H1 (cell line): ENCODE data around the gene ALPK3. TPM values are rescaled to one million over a fixed set of nuclear protein-coding genes. Genes with fewer than 3 reads are reported as not detected.

Experiments
- CTCF ChIA-PET: fragments of 300-600 bp; sonication (Branson Sonifier 250); formaldehyde crosslinking; loops from one replicate; lab custom pipeline; 2021; ENCODE audit not compliant: partially characterized antibody; lab: Charles Lee
- POLR2A ChIA-PET: fragments of 300-600 bp; sonication (Branson Sonifier 250); formaldehyde crosslinking; loops from one replicate; lab custom pipeline; 2021; ENCODE audit warnings: inconsistent platforms; ENCODE audit not compliant: partially characterized antibody; lab: Charles Lee
- DNase-seq, 2 experiments: peaks; one replicate each; pipeline versions ENCODE4 v3.0.0 to v3.0.0-alpha.2; 2010 to 2022; ENCODE audit warnings: low spot score in 2 of 2, low read depth in 1 of 2, mixed read lengths in 1 of 2
- FAIRE-seq: peaks from 2 replicates; lab custom pipeline; 2011; peaks lifted over from hg19 to GRCh38; lab: Jason Lieb, UNC
- H2AFZ ChIP-seq: 2 replicates; pipeline ENCODE4 v1.8.1; 2012; ENCODE audit warnings: low read length, inconsistent platforms
- H2AK5ac ChIP-seq: 2 replicates; pipeline ENCODE4 v1.6.1; 2013; ENCODE audit warnings: low read depth, low read length
- H2BK120ac ChIP-seq: replicated peaks from 2 replicates; pipeline ENCODE3; 2013; ENCODE audit warnings: low read depth, low read length, inconsistent platforms
- H2BK12ac ChIP-seq: 2 replicates; pipeline ENCODE4 v1.6.1; 2013; ENCODE audit warnings: low read depth, low read length
- H2BK15ac ChIP-seq: 2 replicates; pipeline ENCODE4 v1.6.1; 2013; ENCODE audit warnings: low read length
- H2BK20ac ChIP-seq: 2 replicates; pipeline ENCODE4 v1.6.1; 2013; ENCODE audit warnings: low read length
- H2BK5ac ChIP-seq: 2 replicates; pipeline ENCODE4 v1.6.1; 2013; ENCODE audit warnings: low read depth, low read length
- H3K14ac ChIP-seq: 2 replicates; pipeline ENCODE4 v1.6.1; 2013; ENCODE audit warnings: inconsistent platforms; ENCODE audit not compliant: insufficient read length
- H3K18ac ChIP-seq: 2 replicates; pipeline ENCODE4 v1.6.1; 2013; ENCODE audit warnings: low read length; ENCODE audit errors: extremely low read depth
- H3K23ac ChIP-seq: 2 replicates; pipeline ENCODE4 v1.6.1; 2013; ENCODE audit warnings: inconsistent platforms; ENCODE audit not compliant: insufficient read length
- H3K23me2 ChIP-seq: 2 replicates; pipeline ENCODE4 v1.6.1; 2013; ENCODE audit warnings: low read depth, low read length
- H3K27ac ChIP-seq: 2 replicates; pipeline ENCODE4 v1.6.1; 2011; ENCODE audit warnings: low read depth, low read length, inconsistent platforms
- H3K27me3 ChIP-seq, 4 experiments: replicated peaks in 1 of 4; 1 replicate in 1 of 4; 2 replicates in 3 of 4; pipeline versions ENCODE4 v1.6.1 to v1.8.1; 2011 to 2013; ENCODE audit warnings: low read length in 3 of 4, mild to moderate bottlenecking in 3 of 4, inconsistent platforms in 2 of 4, mixed read lengths in 2 of 4, moderate library complexity in 1 of 4; ENCODE audit not compliant: control insufficient read depth in 3 of 4, insufficient read depth in 3 of 4; ENCODE audit errors: extremely low read depth in 1 of 4
- H3K36me3 ChIP-seq, 4 experiments: 2 replicates each; pipeline versions ENCODE4 v1.6.1 to v1.8.1; 2011 to 2013; ENCODE audit warnings: mild to moderate bottlenecking in 4 of 4, low read length in 3 of 4, moderate library complexity in 2 of 4, control low read depth in 1 of 4, inconsistent platforms in 1 of 4; ENCODE audit not compliant: insufficient read depth in 4 of 4, control insufficient read depth in 2 of 4
- H3K4ac ChIP-seq: replicated peaks from 2 replicates; pipeline ENCODE3; 2013; ENCODE audit warnings: low read length, low read depth, mixed read lengths, inconsistent platforms; ENCODE audit not compliant: insufficient read length
- H3K4me1 ChIP-seq, 4 experiments: replicated peaks in 1 of 4; 1 replicate in 1 of 4; 2 replicates in 3 of 4; pipeline versions ENCODE4 v1.6.1 to v1.8.1; 2011 to 2013; ENCODE audit warnings: low read length in 3 of 4, inconsistent platforms in 2 of 4, mixed read lengths in 1 of 4; ENCODE audit not compliant: insufficient read depth in 4 of 4, control insufficient read depth in 3 of 4
- H3K4me2 ChIP-seq, 2 experiments: 2 replicates each; pipeline versions ENCODE4 v1.6.1 to v1.8.1; 2011 to 2013; ENCODE audit warnings: low read depth in 2 of 2, low read length in 2 of 2, control low read depth in 1 of 2, inconsistent platforms in 1 of 2, mild to moderate bottlenecking in 1 of 2; ENCODE audit not compliant: insufficient read depth in 1 of 2
- H3K4me3 ChIP-seq, 4 experiments: fragments of 200-600, 300-600 bp in 1 of 4; sonication (generic), shearing (Covaris generic), sonication (Bioruptor Twin) in 1 of 4; 2 replicates each; pipeline versions ENCODE4 v1.5.1 to v1.8.1; 2011 to 2016; ENCODE audit warnings: low read length in 4 of 4, low read depth in 3 of 4, control low read depth in 2 of 4, inconsistent platforms in 2 of 4, mild to moderate bottlenecking in 2 of 4, mixed read lengths in 1 of 4, moderate library complexity in 1 of 4; ENCODE audit not compliant: insufficient read depth in 2 of 4; ENCODE audit errors: extremely low read depth in 1 of 4
- H3K56ac ChIP-seq: replicated peaks from 2 replicates; pipeline ENCODE3; 2013; ENCODE audit warnings: low read depth, mild to moderate bottlenecking, mixed read lengths, low read length, inconsistent platforms; ENCODE audit not compliant: insufficient read length
- H3K79me1 ChIP-seq: 2 replicates; pipeline ENCODE4 v1.6.1; 2013; ENCODE audit warnings: low read depth, low read length, control low read depth
- H3K79me2 ChIP-seq, 2 experiments: 2 replicates each; pipeline versions ENCODE4 v1.6.1 to v1.8.1; 2012 to 2013; ENCODE audit warnings: low read length in 2 of 2, mild to moderate bottlenecking in 2 of 2, inconsistent platforms in 1 of 2; ENCODE audit not compliant: insufficient read depth in 2 of 2, control insufficient read depth in 1 of 2
- H3K9ac ChIP-seq, 4 experiments: replicated peaks in 1 of 4; 1 replicate in 1 of 4; 2 replicates in 3 of 4; pipeline versions ENCODE4 v1.6.1 to v1.8.1; 2011 to 2013; ENCODE audit warnings: low read depth in 3 of 4, low read length in 3 of 4, control low read depth in 2 of 4, mild to moderate bottlenecking in 2 of 4, moderate library complexity in 2 of 4, inconsistent platforms in 1 of 4; ENCODE audit errors: extremely low read depth in 1 of 4
- H3K9me3 ChIP-seq, 2 experiments: 2 replicates each; pipeline versions ENCODE4 v1.6.1 to v1.8.1; 2012 to 2013; ENCODE audit warnings: mild to moderate bottlenecking in 2 of 2, moderate library complexity in 2 of 2, control low read depth in 1 of 2, inconsistent platforms in 1 of 2, low read depth in 1 of 2, low read length in 1 of 2, mixed read lengths in 1 of 2; ENCODE audit not compliant: insufficient read depth in 2 of 2
- H4K20me1 ChIP-seq, 2 experiments: replicated peaks in 1 of 2; 2 replicates each; pipeline versions ENCODE3 to v1.8.1; 2011 to 2013; ENCODE audit warnings: inconsistent platforms in 2 of 2, low read length in 2 of 2, mild to moderate bottlenecking in 1 of 2; ENCODE audit not compliant: insufficient read depth in 2 of 2, control insufficient read depth in 1 of 2
- H4K5ac ChIP-seq: 2 replicates; pipeline ENCODE4 v1.6.1; 2013; ENCODE audit warnings: low read length, low read depth, mixed read lengths, inconsistent platforms; ENCODE audit not compliant: insufficient read length
- H4K8ac ChIP-seq: 2 replicates; pipeline ENCODE4 v1.8.0; 2013; ENCODE audit warnings: mild to moderate bottlenecking, moderate library complexity, low read length, inconsistent platforms; ENCODE audit not compliant: insufficient read depth; ENCODE audit errors: extremely low read depth
- H4K91ac ChIP-seq: replicated peaks from 2 replicates; pipeline ENCODE3; 2013; ENCODE audit warnings: low read length, mixed read lengths, inconsistent platforms; ENCODE audit not compliant: insufficient read length
- ASH2L ChIP-seq: fragments of 200-600, 300-600 bp; sonication (generic); IDR thresholded peaks from one replicate; pipeline ENCODE4 v1.7.1; 2017; ENCODE audit warnings: low read length
- CEBPB ChIP-seq: IDR thresholded peaks from 2 replicates; pipeline ENCODE4 v1.6.1; 2012; ENCODE audit warnings: low read depth, low read length
- CHD1 ChIP-seq: IDR thresholded peaks from 2 replicates; pipeline ENCODE4 v1.6.1; 2012; ENCODE audit warnings: low read depth, low read length, improper control_type of control experiment
- CTBP2 ChIP-seq: IDR thresholded peaks from 2 replicates; pipeline ENCODE4 v1.7.0; 2011; ENCODE audit warnings: borderline replicate concordance, mild to moderate bottlenecking, moderate library complexity, mixed read lengths, low read length; ENCODE audit not compliant: insufficient read depth, insufficient read length
- GABPA ChIP-seq: IDR thresholded peaks from 2 replicates; pipeline ENCODE4 v1.6.1; 2011; ENCODE audit warnings: mild to moderate bottlenecking, low read length, moderate library complexity, borderline replicate concordance; ENCODE audit not compliant: insufficient read depth
- HDAC6 ChIP-seq: IDR thresholded peaks from one replicate; pipeline ENCODE4 v1.7.1; 2012; ENCODE audit warnings: low read depth, mild to moderate bottlenecking, inconsistent platforms, low read length, moderate library complexity
- KDM4A ChIP-seq: IDR thresholded peaks from one replicate; pipeline ENCODE4 v1.7.1; 2012; ENCODE audit warnings: low read depth, mild to moderate bottlenecking, moderate library complexity, low read length, inconsistent platforms; ENCODE audit not compliant: severe bottlenecking
- NANOG ChIP-seq: IDR thresholded peaks from 2 replicates; pipeline ENCODE4 v1.6.1; 2011; ENCODE audit warnings: low read length, low read depth, mild to moderate bottlenecking, inconsistent platforms; ENCODE audit not compliant: insufficient read depth, poor library complexity, severe bottlenecking
- RAD21 ChIP-seq, 2 experiments: IDR thresholded peaks in 1 of 2; conservative IDR thresholded peaks in 1 of 2; 2 replicates each; pipeline ENCODE4 v1.6.1; 2011; ENCODE audit warnings: low read depth in 2 of 2, low read length in 2 of 2, improper control_type of control experiment in 1 of 2, inconsistent platforms in 1 of 2, mild to moderate bottlenecking in 1 of 2, moderate library complexity in 1 of 2
- SP2 ChIP-seq: IDR thresholded peaks from 2 replicates; pipeline ENCODE4 v1.6.1; 2012; ENCODE audit warnings: mild to moderate bottlenecking, low read length, inconsistent platforms
- TBP ChIP-seq: IDR thresholded peaks from 2 replicates; pipeline ENCODE4 v1.6.1; 2011; ENCODE audit warnings: low read depth, low read length, improper control_type of control experiment
- WGBS, 2 experiments: shearing (Covaris generic) in 1 of 2; methylation state at CpG; one replicate each; pipeline versions ENCODE4 v1.1.6 to v1.1.7; 2013 to 2015; ENCODE audit warnings: low lambda C conversion rate in 2 of 2, mixed read lengths in 2 of 2, inconsistent platforms in 1 of 2, low coverage in 1 of 2, missing lambda C conversion rate in 1 of 2; ENCODE audit not compliant: insufficient replicate concordance in 2 of 2, insufficient coverage in 1 of 2, insufficient read length in 1 of 2; ENCODE audit errors: extremely low coverage in 1 of 2, missing lambda C conversion rate in 1 of 2; 5-methylcytosine and 5-hydroxymethylcytosine counted together
- polyA plus RNA-seq, 7 experiments: library from polyadenylated mRNA; depleted of rRNA in 3 of 7; stranded (reverse) in 5 of 7; unstranded in 2 of 7; fragments of >200 nt in 5 of 7; fragments of 200-250 nt in 2 of 7; gene quantifications; 1 replicate in 5 of 7; 2 replicates in 1 of 7; 4 replicates in 1 of 7; pipeline versions ENCODE4 v1.2.1 to v1.2.3, GENCODE V29; 2011 to 2013; ENCODE audit warnings: missing spikeins in 2 of 7, mixed read lengths in 2 of 7
- total RNA-seq: library from RNA; stranded (reverse); fragmentation: NEBNext Ultra II Directional; extraction: Animal tissue kit (Norgen Biotek cat#: 25700); gene quantifications from 2 replicates; pipeline ENCODE4 v1.2.1, GENCODE V29; 2021
- TF ChIP-seq, protein P1 (sequence below): IDR thresholded peaks from 2 replicates; pipeline ENCODE4 v1.6.1; 2011; ENCODE audit warnings: low read length, improper control_type of control experiment

ALPK3 gene
- total and polyA plus RNA-seq, 2 of the 8 experiments (the other 6 are each of a cell fraction or from before 2014, with no cell fraction given) = 4.4 to 19.2 TPM

DNA sequence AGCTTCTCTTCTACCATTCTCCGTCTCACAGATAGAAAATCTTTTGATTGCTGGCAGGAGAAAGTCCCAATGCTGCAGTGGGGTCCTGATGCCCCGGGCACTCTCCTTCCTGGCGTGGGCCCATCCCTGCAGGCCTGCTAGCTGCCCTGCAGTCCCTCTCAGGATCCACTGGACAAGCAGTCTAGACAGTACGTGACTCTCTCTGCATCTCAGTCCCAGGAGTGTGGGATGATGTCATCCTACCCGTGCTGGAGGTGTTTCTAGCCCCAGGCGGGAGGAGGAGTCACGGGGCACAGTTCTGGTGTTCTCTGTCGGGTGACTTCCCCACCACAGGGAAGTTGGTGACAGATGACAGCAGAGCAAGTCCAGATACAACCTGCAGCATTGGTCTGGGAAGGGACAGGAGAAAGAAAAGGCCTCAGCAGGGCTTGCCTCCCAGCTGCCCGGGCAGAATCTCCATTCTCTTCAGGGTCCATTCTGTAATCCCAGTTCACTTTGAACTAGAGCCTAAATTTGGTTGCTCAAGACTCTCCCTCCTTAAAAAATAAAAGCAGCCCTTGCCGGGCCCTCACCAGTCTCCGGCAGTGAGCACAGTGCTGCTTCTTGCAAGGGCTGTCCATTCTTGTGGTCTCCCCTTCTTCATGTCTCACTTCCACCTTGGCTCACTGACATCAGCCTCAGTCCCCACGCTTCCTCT, 97.9 kb downstream of the ALPK3 start:
- H4K5ac ChIP-seq = no peak overlapping the region
- WGBS, 2 experiments = 83% methylated on average over 12 of the region's 12 CpGs; no CpG with 5 or more reads in 1 of the 2 experiments
- H2AK5ac ChIP-seq = no peak overlapping the region
- CTCF ChIA-PET = interaction anchor here (1.0 to 1.2 kb wide), 3 partner anchors 34 to 46 kb away, joined by 3 to 4 read pairs (median 4); no protein-coding TSS in a partner anchor
- no peak overlapping the region for H2BK20ac ChIP-seq
- H4K8ac ChIP-seq = no peak overlapping the region
- no peaks in the 10 kb centered on the region for H3K27me3 ChIP-seq
- POLR2A ChIA-PET = no interaction called here
- no peak for DNase-seq
- no peak overlapping the region for H3K4ac ChIP-seq
- no peak overlapping the region for H3K4me2 ChIP-seq
- no peaks in the 10 kb centered on the region for H3K79me2 ChIP-seq
- no peaks in the 10 kb centered on the region for H4K20me1 ChIP-seq
- no peak overlapping the region for H3K27ac ChIP-seq
- FAIRE-seq = no peak
- no peak overlapping the region for H2BK5ac ChIP-seq
- H3K56ac ChIP-seq = no peak overlapping the region
- H3K9me3 ChIP-seq = no peaks in the 10 kb centered on the region
- no peak overlapping the region for H2AFZ ChIP-seq
- H3K14ac ChIP-seq = no peak overlapping the region
- no peak overlapping the region for H3K9ac ChIP-seq
- H3K4me1 ChIP-seq = no peaks in the 10 kb centered on the region
- no peak overlapping the region for H3K23ac ChIP-seq
- H2BK120ac ChIP-seq = no peak overlapping the region
- no peak overlapping the region for H3K18ac ChIP-seq
- no peak overlapping the region for H3K4me3 ChIP-seq
- H3K23me2 ChIP-seq = no peaks in the 10 kb centered on the region
- H3K36me3 ChIP-seq = no peaks in the 10 kb centered on the region
- H2BK15ac ChIP-seq = peak overlapping the region; percentile 90; the same call in 1 of the 2 replicates
- H2BK12ac ChIP-seq = no peak overlapping the region; the same call in 1 of the 2 replicates
- no peak overlapping the region for H4K91ac ChIP-seq
- no peaks in the 10 kb centered on the region for H3K79me1 ChIP-seq
- TF ChIP-seq CEBPB (no peak), CTBP2 (no peak), KDM4A (no peak), RAD21 (IDR thresholded peaks at IDR 0.05 in 1 of 2, conservative IDR thresholded peaks at IDR 0.05 in 1 of 2; ENCODE audit: low read depth in 2 of 2, low read length in 2 of 2) (no peak), SP2 (no peak), NANOG (no peak), ASH2L (no peak), HDAC6 (no peak), CHD1 (no peak), GABPA (no peak), TBP (no peak)
- TF ChIP-seq, protein P1, sequence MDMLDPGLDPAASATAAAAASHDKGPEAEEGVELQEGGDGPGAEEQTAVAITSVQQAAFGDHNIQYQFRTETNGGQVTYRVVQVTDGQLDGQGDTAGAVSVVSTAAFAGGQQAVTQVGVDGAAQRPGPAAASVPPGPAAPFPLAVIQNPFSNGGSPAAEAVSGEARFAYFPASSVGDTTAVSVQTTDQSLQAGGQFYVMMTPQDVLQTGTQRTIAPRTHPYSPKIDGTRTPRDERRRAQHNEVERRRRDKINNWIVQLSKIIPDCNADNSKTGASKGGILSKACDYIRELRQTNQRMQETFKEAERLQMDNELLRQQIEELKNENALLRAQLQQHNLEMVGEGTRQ = no peak
